HEK293 (cell line): ENCODE measurements around the gene TIAL1.

Experiments used
- CTCF ChIA-PET: fragments of 350-600 bp; formaldehyde crosslinking; extraction: SDS; loops from one replicate; lab custom pipeline; 2021; ENCODE audit warnings: antibody characterized with exemption; lab: Yijun Ruan, JAX
- POLR2A ChIA-PET: fragments of 300-600 bp; formaldehyde crosslinking; extraction: SDS; loops from one replicate; lab custom pipeline; 2020; ENCODE audit warnings: antibody characterized with exemption, inconsistent platforms; lab: Yijun Ruan, JAX
- H3K27ac ChIP-seq: fragments of 200-500 bp; sonication (Bioruptor generic); 2 replicates; pipeline ENCODE4 v1.5.1; 2014; ENCODE audit warnings: low read depth, low read length, control low read depth, inconsistent platforms; ENCODE audit errors: extremely low read depth
- H3K36me3 ChIP-seq, 2 experiments: fragments of 200-500 bp in 1 of 2; sonication (Bioruptor generic) in 1 of 2; 1 replicate in 1 of 2; 2 replicates in 1 of 2; pipeline ENCODE4 v1.5.1; 2014 to 2017; ENCODE audit warnings: inconsistent platforms in 2 of 2, low read length in 2 of 2; ENCODE audit not compliant: control insufficient read depth in 2 of 2, insufficient read depth in 1 of 2
- H3K4me1 ChIP-seq: fragments of 200-500 bp; sonication (Bioruptor generic); 2 replicates; pipeline ENCODE4 v1.5.1; 2014; ENCODE audit warnings: mild to moderate bottlenecking, low read length, inconsistent platforms; ENCODE audit not compliant: control insufficient read depth, insufficient read depth
- H3K4me3 ChIP-seq: 2 replicates; pipeline ENCODE4 v1.5.1; 2011; ENCODE audit warnings: low read depth, mild to moderate bottlenecking, control low read depth, low read length, moderate library complexity
- H3K9me3 ChIP-seq: fragments of 200-500 bp; sonication (Bioruptor generic); 2 replicates; pipeline ENCODE4 v1.5.1; 2014; ENCODE audit warnings: low read depth, low read length, inconsistent platforms; ENCODE audit not compliant: control insufficient read depth, insufficient read depth
- EGR2 ChIP-seq: fragments of 450-650 bp; formaldehyde crosslinking; IDR thresholded peaks from 2 replicates; pipeline ENCODE4 v1.5.1; 2016; ENCODE audit warnings: low read depth, missing biosample characterization, missing genetic modification characterization
- GLIS1 ChIP-seq: fragments of 450-650 bp; formaldehyde crosslinking; IDR thresholded peaks from 2 replicates; pipeline ENCODE4 v1.5.1; 2016; ENCODE audit warnings: missing biosample characterization, missing genetic modification characterization
- ZFHX2 ChIP-seq: fragments of 450-650 bp; formaldehyde crosslinking; conservative IDR thresholded peaks from 2 replicates; pipeline ENCODE4 v1.5.1; 2016; ENCODE audit warnings: missing biosample characterization, missing genetic modification characterization
- TF ChIP-seq, protein P1 (sequence below): fragments of 450-650 bp; formaldehyde crosslinking; IDR thresholded peaks from 2 replicates; pipeline ENCODE4 v1.5.1; 2016; ENCODE audit warnings: missing biosample characterization, missing genetic modification characterization

The TIAL1 gene

DNA sequence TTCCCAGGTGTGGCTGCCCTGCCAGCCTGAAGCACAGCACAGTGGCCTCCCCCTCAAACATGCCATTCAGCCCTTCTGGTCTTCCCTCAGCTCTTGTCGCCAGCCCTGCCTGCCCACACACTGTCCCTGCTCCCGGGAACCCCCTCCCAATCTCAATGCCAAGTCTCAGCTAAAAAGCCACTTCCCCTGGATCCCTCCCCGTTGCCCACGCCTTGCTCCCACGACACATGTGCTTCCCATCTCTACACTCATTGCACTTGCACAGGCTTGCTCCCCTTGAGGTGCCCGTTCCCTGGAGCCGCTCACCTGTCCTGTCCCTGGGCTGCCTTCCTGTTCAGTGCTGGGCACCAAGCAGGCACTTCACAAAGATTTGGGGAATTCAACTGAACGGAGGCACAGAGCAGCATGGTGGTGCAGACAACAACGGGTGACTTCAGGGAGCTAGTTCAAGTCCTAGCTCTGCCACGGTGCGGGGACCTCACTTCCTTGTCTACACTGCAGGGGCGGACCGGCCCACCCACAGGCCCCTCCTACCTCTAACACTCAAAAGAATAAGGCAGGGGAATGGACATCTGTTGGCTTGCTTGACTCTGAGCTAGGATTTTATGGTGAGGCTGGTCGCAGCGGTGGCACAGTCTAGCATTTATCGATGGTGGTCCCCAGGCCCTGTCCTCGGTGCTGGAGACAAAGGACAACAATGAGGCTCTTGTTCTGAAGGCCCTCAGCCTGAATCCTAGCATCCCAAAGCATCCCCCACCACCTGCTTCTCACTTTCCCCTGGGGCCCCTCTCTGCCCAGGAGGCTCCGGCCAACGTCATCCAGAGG, 72.7 kb downstream of the TIAL1 start:
- peaks cover 0 to 21% of the 10 kb centered on the region in 2 experiments; a peak in 2 of 3 replicates for H3K36me3 ChIP-seq
- no peak overlapping the region for H3K27ac ChIP-seq
- ChIA-PET POLR2A (interaction anchor here (2.7 kb wide), 1 partner anchor 18 kb away, joined by 12 read pairs; the partner anchor contains the start of gene RGS10), CTCF (interaction anchor here (1.1 kb wide), 1 partner anchor 35 kb away, joined by 3 read pairs; no protein-coding TSS in a partner anchor)
- no peaks in the 10 kb centered on the region for H3K4me1 ChIP-seq
- H3K9me3 ChIP-seq, result no peaks in the 10 kb centered on the region
- H3K4me3 ChIP-seq, result no peak overlapping the region
- TF ChIP-seq ZFHX2 (tag by site-specific recombination), result peak; percentile 68
- peak; percentile 65 for TF ChIP-seq EGR2 (tag by site-specific recombination)
- TF ChIP-seq, protein P1, sequence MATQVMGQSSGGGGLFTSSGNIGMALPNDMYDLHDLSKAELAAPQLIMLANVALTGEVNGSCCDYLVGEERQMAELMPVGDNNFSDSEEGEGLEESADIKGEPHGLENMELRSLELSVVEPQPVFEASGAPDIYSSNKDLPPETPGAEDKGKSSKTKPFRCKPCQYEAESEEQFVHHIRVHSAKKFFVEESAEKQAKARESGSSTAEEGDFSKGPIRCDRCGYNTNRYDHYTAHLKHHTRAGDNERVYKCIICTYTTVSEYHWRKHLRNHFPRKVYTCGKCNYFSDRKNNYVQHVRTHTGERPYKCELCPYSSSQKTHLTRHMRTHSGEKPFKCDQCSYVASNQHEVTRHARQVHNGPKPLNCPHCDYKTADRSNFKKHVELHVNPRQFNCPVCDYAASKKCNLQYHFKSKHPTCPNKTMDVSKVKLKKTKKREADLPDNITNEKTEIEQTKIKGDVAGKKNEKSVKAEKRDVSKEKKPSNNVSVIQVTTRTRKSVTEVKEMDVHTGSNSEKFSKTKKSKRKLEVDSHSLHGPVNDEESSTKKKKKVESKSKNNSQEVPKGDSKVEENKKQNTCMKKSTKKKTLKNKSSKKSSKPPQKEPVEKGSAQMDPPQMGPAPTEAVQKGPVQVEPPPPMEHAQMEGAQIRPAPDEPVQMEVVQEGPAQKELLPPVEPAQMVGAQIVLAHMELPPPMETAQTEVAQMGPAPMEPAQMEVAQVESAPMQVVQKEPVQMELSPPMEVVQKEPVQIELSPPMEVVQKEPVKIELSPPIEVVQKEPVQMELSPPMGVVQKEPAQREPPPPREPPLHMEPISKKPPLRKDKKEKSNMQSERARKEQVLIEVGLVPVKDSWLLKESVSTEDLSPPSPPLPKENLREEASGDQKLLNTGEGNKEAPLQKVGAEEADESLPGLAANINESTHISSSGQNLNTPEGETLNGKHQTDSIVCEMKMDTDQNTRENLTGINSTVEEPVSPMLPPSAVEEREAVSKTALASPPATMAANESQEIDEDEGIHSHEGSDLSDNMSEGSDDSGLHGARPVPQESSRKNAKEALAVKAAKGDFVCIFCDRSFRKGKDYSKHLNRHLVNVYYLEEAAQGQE (tag by site-specific recombination), result peak; percentile 40; the same call in 1 of the 2 replicates
- TF ChIP-seq GLIS1 (tag by site-specific recombination), result no peak
